BJ (cell line): ENCODE data around the gene TYW1B. TPM values are rescaled to one million over a fixed set of nuclear protein-coding genes. Genes with fewer than 3 reads are reported as not detected.
"Not testable (repeated sequence)": the region's sequence is repeated elsewhere in the genome, so short reads cannot be mapped to it uniquely, and the experiment has no call there.

ENCODE experiments used
- CTCF ChIA-PET: fragments of 350-600 bp; formaldehyde crosslinking; extraction: SDS; loops from one replicate; lab custom pipeline; 2021; ENCODE audit warnings: antibody characterized with exemption, inconsistent platforms; lab: Yijun Ruan, JAX
- POLR2A ChIA-PET: fragments of 300-600 bp; sonication (Branson Sonifier 250); formaldehyde crosslinking; extraction: SDS; loops from one replicate; lab custom pipeline; 2021; ENCODE audit warnings: antibody characterized with exemption; lab: Charles Lee
- DNase-seq: peaks from one replicate; pipeline ENCODE4 v3.0.0-alpha.2; 2011; ENCODE audit warnings: low read depth
- H3K27me3 ChIP-seq: 2 replicates; pipeline ENCODE4 v1.6.0; 2011; ENCODE audit warnings: low read length; ENCODE audit not compliant: control insufficient read depth, insufficient read depth
- H3K36me3 ChIP-seq: 2 replicates; pipeline ENCODE4 v1.5.1; 2011; ENCODE audit warnings: low read length; ENCODE audit not compliant: control insufficient read depth, insufficient read depth
- H3K4me3 ChIP-seq: 2 replicates; pipeline ENCODE4 v1.5.1; 2011; ENCODE audit warnings: low read depth, mild to moderate bottlenecking, control low read depth, low read length
- CTCF ChIP-seq: IDR thresholded peaks from 2 replicates; pipeline ENCODE4 v1.5.1; 2011; ENCODE audit warnings: low read depth, mild to moderate bottlenecking, control low read depth, inconsistent platforms, low read length, moderate library complexity; ENCODE audit not compliant: insufficient read depth
- polyA plus RNA-seq: library from polyadenylated mRNA; depleted of rRNA; stranded (reverse); fragments of >200 nt; gene quantifications from 2 replicates; pipeline ENCODE4 v1.2.3, GENCODE V29; 2011

The TYW1B gene
- polyA plus RNA-seq, 1 experiment = 0.37 TPM

GRCh38 chr7:72618435-72619180, 209.4 kb downstream of the TYW1B start:
- CTCF ChIA-PET, DNase-seq, POLR2A ChIA-PET, H3K27me3 ChIP-seq, H3K4me3 ChIP-seq, H3K36me3 ChIP-seq: not testable (repeated sequence)

GRCh38 chr7:72609761-72610160, 218.2 kb downstream of the TYW1B start:
- H3K27me3 ChIP-seq, H3K4me3 ChIP-seq, DNase-seq, POLR2A ChIA-PET, H3K36me3 ChIP-seq, CTCF ChIA-PET: not testable (repeated sequence)

- H3K4me3 ChIP-seq, H3K36me3 ChIP-seq, H3K27me3 ChIP-seq, DNase-seq, POLR2A ChIA-PET, CTCF ChIA-PET: not testable (repeated sequence)
These were observed 220.0 kb downstream of the TYW1B start for GRCh38 chr7:72607988-72608387.

DNA sequence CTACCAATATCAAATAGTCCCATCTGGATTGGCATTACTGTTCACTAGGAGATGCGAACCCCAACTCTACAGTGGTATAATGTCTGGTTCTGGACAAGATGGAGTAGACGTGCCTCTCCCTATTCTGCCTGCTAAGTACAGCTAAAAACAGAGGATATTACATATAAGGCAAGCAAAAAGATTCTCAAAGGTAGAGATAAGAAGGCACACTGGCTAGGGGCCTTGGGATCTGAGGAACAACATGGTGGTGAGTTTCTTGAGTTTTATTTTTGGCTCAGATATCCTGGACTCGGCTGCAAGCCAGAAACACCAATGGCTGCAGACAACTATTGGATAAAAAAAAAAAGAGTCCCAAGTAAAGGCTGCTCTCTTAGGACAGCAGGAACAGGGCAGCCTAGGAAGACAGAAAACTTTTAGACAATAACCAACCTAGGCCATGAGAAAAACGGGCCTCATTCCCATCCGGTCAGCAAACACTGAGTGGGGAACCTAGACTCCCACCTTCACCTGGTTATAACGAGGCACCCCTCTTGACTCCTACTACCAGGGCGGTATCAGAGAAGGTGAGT, 222.1 kb downstream of the TYW1B start:
- POLR2A ChIA-PET, CTCF ChIA-PET, H3K27me3 ChIP-seq: not testable (repeated sequence)

DNA sequence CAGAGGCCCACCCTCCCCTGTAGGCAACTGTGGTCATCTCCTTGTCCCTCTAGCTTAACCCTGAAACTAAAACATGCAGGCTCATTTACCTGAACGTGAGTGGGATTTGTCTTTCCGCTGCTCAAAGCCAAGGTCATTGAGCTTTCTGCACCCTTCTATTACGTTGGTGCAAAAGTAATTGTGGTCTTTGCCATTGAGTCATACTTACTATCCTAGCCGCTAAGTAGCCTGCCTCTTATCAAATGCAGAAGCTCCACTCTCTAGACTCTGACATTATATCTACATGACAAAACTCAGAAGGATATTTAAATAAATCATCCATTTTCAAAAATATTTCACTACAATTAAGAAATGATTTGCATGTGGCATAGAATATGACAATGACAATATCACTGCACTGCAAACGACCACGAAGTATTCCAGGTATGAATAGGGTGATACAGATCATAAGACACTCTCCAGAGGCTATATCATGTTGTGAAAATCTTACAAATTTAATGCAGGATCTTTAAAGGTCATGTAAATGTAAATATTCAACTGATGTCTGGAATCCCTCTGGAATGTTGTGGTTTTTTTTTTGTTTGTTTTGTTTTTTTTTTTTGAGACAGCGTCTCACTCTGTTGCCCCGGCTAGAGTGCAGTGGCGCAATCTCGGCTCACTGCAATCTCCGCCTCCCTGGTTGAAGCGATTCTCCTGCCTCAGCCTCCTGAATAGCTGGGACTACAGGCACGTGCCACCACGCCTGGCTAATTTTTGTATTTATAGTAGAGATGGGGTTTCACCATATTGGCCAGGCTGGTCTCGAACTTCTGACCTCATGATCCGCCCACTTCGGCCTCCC, 223.0 kb downstream of the TYW1B start:
- H3K36me3 ChIP-seq, CTCF ChIA-PET, H3K27me3 ChIP-seq, H3K4me3 ChIP-seq, DNase-seq, POLR2A ChIA-PET: not testable (repeated sequence)

More for the DNA sequence above, 222.1 kb downstream of the TYW1B start:
- DNase-seq, H3K36me3 ChIP-seq, H3K4me3 ChIP-seq: not testable (repeated sequence)

- H3K4me3 ChIP-seq, POLR2A ChIA-PET, DNase-seq, CTCF ChIA-PET, H3K27me3 ChIP-seq, H3K36me3 ChIP-seq: not testable (repeated sequence)
These were observed 224.5 kb downstream of the TYW1B start for GRCh38 chr7:72603476-72603875.

GRCh38 chr7:72603073-72603472, 224.9 kb downstream of the TYW1B start:
- CTCF ChIA-PET = no interaction called here
- Histone ChIP-seq H3K4me3 (no peak overlapping the region), H3K27me3 (no peaks in the 10 kb centered on the region), H3K36me3 (no peaks in the 10 kb centered on the region)
- POLR2A ChIA-PET = no interaction called here
- no peak for DNase-seq
- no peak for TF ChIP-seq CTCF

- POLR2A ChIA-PET, DNase-seq, CTCF ChIA-PET, H3K27me3 ChIP-seq, H3K4me3 ChIP-seq, H3K36me3 ChIP-seq: not testable (repeated sequence)
These were observed 226.3 kb downstream of the TYW1B start for GRCh38 chr7:72601683-72602082.

DNA sequence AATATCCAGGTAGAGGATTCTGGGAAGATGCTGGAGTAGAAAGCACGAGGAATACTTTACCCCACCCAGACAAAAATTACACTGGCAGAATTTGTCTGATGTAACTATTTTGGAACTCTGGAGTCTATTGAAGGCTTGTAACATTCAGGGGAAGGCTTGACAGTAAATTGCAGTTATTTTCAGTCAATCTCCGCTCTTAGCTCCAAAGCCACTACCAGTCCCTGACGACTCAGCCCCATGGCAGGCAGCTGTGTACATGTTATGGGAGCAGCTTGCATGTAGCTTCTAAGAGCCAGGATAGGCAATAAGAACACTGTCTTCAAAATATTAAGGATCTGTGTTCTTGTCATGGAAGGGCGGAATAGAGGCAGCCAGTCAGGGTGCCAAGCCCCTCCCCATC, 238.0 kb downstream of the TYW1B start:
- POLR2A ChIA-PET, CTCF ChIA-PET: not testable (repeated sequence)

DNA sequence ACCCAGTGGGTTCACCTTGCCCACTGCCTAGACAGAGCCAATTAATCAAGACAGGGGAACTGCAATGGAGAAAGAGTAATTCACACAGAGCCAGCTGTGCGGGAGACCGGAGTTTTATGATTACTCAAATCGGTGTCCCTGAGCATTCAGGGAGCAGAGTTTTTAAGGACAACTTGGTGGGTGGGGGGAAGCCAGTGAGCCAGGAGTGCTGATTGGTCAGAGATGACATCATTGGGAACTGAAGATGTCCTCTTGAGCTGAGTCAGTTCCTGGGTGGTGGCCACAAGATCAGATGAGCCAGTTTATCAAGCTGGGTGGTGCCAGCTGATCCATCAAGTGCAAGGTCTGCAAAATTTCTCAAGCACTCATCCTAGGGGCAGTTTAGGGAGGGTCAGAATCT, 240.7 kb downstream of the TYW1B start:
- H3K36me3 ChIP-seq, H3K27me3 ChIP-seq, H3K4me3 ChIP-seq, POLR2A ChIA-PET, DNase-seq: not testable (repeated sequence)
- CTCF ChIA-PET = interaction anchor here (0.6 kb wide), 1 partner anchor 549 kb away, joined by 3 read pairs; no protein-coding TSS in a partner anchor

More for the DNA sequence above, 238.0 kb downstream of the TYW1B start:
- H3K27me3 ChIP-seq, H3K36me3 ChIP-seq, H3K4me3 ChIP-seq, DNase-seq: not testable (repeated sequence)

DNA sequence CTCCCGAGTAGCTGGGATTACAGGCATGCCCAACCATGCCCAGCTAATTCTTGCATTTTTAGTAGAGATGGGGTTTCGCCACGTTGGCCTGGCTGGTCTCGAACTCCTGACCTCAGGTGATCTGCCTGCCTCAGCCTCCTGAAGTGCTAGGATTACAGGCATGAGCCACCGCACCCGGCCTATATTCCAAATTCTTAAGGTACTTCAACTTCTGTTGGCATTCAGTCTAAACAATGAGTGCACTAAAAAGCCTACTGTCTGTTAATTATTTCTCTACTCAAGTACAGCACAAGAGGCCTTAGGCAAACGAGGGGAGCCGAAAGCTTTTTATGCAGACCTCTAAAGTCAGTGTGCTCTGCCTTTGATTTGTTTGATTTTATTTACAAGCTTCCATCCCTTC, 243.4 kb downstream of the TYW1B start:
- H3K36me3 ChIP-seq, POLR2A ChIA-PET, DNase-seq, H3K4me3 ChIP-seq, H3K27me3 ChIP-seq, CTCF ChIA-PET: not testable (repeated sequence)
